Bronchial epithelial cell (primary cell): ENCODE measurements around the gene ADAMTSL2. TPM values are rescaled to one million over a fixed set of nuclear protein-coding genes. Genes with fewer than 3 reads are reported as not detected.

Experiments
- DNase-seq: peaks from one replicate; pipeline ENCODE4 v3.0.0-alpha.2; 2010; ENCODE audit warnings: low read depth
- FAIRE-seq: peaks from 2 replicates; lab custom pipeline; 2011; peaks lifted over from hg19 to GRCh38; lab: Jason Lieb, UNC
- H3K27me3 ChIP-seq: 2 replicates; pipeline ENCODE4 v1.5.1; 2011; ENCODE audit warnings: low read length; ENCODE audit not compliant: control insufficient read depth, insufficient read depth
- H3K36me3 ChIP-seq: 2 replicates; pipeline ENCODE4 v1.5.1; 2011; ENCODE audit warnings: low read length; ENCODE audit not compliant: control insufficient read depth, insufficient read depth
- H3K4me3 ChIP-seq: 2 replicates; pipeline ENCODE4 v1.5.1; 2011; ENCODE audit warnings: mild to moderate bottlenecking, low read depth, low read length, control low read depth
- CTCF ChIP-seq: IDR thresholded peaks from 2 replicates; pipeline ENCODE4 v1.5.1; 2011; ENCODE audit warnings: mild to moderate bottlenecking, moderate library complexity, low read length, control low read depth, inconsistent platforms; ENCODE audit not compliant: insufficient read depth, severe bottlenecking
- total RNA-seq: library from RNA; depleted of rRNA; stranded (reverse); fragments of >200 nt; gene quantifications from 2 replicates; pipeline ENCODE4 v1.2.1, GENCODE V29; 2014

ADAMTSL2 gene
- total RNA-seq, 1 donor from 2014 or later = not detected

DNA sequence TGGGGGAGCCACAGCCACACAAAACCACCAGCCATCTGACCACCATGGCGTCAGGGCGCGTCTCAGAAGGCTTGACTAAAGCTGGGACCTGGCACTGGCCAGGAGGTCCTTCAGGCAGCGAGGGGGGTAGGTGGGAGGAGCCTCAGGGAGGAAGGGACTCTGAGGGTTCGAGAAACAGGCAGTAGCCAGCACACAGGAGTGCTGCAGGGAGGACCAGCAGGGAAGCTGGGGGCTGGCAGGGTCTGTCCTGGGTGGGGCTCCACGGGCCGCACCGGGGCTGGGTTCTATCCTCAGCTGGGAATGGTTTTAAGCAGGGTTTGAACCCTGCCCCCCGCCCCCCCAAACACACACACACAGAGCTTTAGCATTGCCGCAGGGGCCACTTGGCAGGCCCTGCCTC, 67.2 kb downstream of the ADAMTSL2 start:
- no peak for DNase-seq
- no peak for TF ChIP-seq CTCF
- no peak for FAIRE-seq
- peaks cover 4% of the 10 kb centered on the region for H3K27me3 ChIP-seq
- H3K36me3 ChIP-seq = no peaks in the 10 kb centered on the region
- H3K4me3 ChIP-seq = no peak overlapping the region

GRCh38 chr9:133602277-133602676, 67.8 kb downstream of the ADAMTSL2 start:
- DNase-seq (no peak), FAIRE-seq (no peak)
- H3K4me3 ChIP-seq = no peak overlapping the region
- peaks cover 4% of the 10 kb centered on the region for H3K27me3 ChIP-seq
- H3K36me3 ChIP-seq = no peaks in the 10 kb centered on the region
- TF ChIP-seq CTCF = no peak

GRCh38 chr9:133603135-133603927, 68.8 kb downstream of the ADAMTSL2 start:
- no peak for DNase-seq
- TF ChIP-seq CTCF = no peak
- peaks cover 5% of the 10 kb centered on the region for H3K27me3 ChIP-seq
- no peak for FAIRE-seq
- H3K36me3 ChIP-seq = no peaks in the 10 kb centered on the region
- H3K4me3 ChIP-seq = no peak overlapping the region

GRCh38 chr9:133604214-133604613, 69.7 kb downstream of the ADAMTSL2 start:
- DNase-seq (no peak), FAIRE-seq (no peak)
- Histone ChIP-seq H3K4me3 (no peak overlapping the region), H3K27me3 (peaks cover 10% of the 10 kb centered on the region), H3K36me3 (no peaks in the 10 kb centered on the region)
- TF ChIP-seq CTCF = no peak

DNA sequence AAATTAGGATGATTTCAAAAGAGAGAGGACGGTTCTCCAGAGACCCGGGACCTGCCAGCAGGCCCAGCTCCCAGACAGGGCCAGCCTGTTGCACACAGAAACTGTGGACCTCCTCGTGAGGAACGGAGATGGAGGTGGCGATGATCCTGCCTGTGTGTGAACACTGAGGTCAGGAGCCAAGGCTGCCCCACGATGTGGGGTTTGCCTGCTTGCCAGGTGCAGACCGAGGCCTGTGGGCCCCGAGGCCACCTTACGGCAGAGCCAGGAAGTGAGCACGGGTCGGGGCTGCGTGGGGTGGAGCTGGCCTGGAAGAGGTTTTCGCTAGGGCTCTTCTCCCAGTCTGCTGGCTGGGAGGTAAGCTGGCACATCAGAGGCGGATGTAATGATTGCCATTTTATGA, 70.4 kb downstream of the ADAMTSL2 start:
- Histone ChIP-seq H3K27me3 (peaks cover 12% of the 10 kb centered on the region), H3K4me3 (no peak overlapping the region), H3K36me3 (no peaks in the 10 kb centered on the region)
- FAIRE-seq (no peak), DNase-seq (no peak)
- TF ChIP-seq CTCF = no peak

GRCh38 chr9:133605446-133605845, 70.9 kb downstream of the ADAMTSL2 start:
- no peak for DNase-seq
- TF ChIP-seq CTCF = no peak
- Histone ChIP-seq H3K4me3 (no peak overlapping the region), H3K36me3 (no peaks in the 10 kb centered on the region), H3K27me3 (peaks cover 13% of the 10 kb centered on the region)
- FAIRE-seq = no peak
